Adipose tissue (tissue), 3 donors: ENCODE measurements around the gene XRCC4. TPM values are rescaled to one million over a fixed set of nuclear protein-coding genes. Genes with fewer than 3 reads are reported as not detected.
"Not testable (repeated sequence)": the region's sequence is repeated elsewhere in the genome, so short reads cannot be mapped to it uniquely, and the experiment has no call there.

Experiments
- H3K27ac ChIP-seq: one replicate; pipeline ENCODE4 v1.5.1; 2013; ENCODE audit warnings: low read depth, low read length
- WGBS, 3 donors: extraction: QIAGEN DNeasy Blood & Tissue Kit; methylation state at CpG; one replicate each; pipeline ENCODE4 v1.1.7; 2013; 5-methylcytosine and 5-hydroxymethylcytosine counted together
- polyA plus RNA-seq, 3 donors: library from polyadenylated mRNA; stranded (reverse); fragments of 200-250 nt; gene quantifications; one replicate each; pipeline ENCODE4 v1.2.3, GENCODE V29; 2013
- donor health status: healthy with polysubstance abuse.
- donor health status: Bipolar disorder and iron deficiency.
- donor health status: healthy.

The XRCC4 gene
- polyA plus RNA-seq, 3 donors: 2.7 to 6.9 (median 5.5) TPM

DNA sequence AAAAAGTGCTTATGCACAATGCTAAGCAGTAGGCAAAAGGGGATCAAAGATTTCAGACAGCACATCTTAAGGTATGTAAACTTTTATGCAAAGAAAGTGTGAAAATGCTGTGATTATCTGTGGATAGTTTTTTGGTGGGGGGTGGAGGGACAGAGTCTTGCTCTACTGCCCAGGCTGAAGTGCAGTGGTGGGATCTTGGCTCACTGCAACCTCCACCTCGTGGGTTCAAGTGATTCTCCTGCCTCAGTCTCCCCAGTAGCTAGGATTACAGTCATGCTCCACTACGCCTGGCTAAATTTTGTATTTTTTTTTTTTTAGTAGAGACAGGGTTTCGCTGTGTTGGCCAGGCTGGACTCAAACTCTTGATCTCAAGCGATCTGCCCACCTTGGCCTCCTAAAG, 10.0 kb upstream of the XRCC4 start:
- WGBS, 3 donors: 96 to 97% (median 97%) methylated on average over 4 of the region's 4 CpGs
- not testable (repeated sequence) for H3K27ac ChIP-seq

DNA sequence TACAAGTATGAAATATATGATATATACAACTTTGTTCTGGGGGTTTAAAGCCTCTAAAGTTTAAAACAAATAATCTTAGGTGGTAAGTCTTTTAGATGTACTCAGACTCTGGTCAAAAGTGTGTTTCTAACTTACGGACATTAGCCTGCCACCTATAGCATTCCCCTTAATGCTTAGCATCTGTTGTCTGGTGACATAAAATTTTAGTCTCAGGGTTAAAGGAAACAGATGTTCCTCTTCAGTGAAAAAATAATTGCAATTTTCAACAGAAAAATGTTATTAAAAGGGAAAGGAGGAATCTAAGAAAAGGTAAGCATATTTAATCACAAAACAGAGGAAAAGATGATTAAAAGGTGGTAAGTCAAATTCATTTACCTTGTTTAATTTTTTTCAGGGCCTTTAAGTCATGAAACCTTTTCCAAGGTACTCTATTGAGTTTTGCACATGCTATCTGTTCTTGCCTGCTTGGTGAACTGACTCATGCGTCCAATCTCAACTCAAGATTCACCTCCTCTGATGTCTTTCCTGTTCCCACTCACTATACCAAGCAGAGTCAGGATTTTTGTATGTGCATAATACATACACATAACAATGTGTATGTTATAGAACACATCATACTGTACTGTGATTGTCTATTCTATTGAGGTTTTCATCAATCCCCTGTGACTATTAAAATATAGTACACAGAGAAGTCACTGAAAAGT, 8.1 kb upstream of the XRCC4 start:
- WGBS, 3 donors: 86 to 88% (median 86%) methylated on average over 2 of the region's 2 CpGs
- H3K27ac ChIP-seq: no peak overlapping the region

DNA sequence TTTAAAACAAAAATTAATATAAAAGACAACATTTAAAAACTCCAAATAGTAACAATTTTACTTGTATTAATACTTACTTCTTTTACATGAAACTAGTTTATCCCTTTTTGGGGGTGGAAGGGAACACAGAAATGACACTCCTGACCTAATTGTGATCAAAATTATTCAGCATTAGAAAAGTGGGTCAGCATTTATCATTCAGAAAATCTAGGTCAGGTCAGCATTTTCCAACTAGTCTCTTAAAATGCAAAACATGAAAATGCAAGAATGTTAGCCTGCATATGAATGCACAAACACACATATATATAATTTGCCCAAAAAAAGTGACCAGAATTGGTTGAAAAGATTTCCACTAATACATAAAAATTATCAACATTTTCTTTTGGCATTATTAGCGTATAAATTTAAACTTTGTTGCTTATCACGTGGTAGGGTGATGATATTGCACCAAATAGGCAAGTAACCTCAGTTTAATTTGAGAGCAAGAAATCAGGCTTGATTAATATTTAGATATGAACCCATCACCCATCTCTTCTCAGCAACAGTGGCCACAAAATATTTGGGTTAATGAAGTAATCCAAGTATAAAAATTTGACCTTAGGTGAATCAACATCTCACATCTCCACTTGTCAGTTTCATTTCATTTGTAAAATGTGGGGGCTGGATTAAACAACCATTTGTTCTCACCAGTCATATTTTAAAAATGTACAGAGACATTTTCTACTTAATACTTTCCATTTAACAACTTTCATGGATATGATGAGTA, 5.9 kb upstream of the XRCC4 start:
- WGBS, 3 donors: 79 to 87% (median 86%) methylated on average over 2 of the region's 2 CpGs

DNA sequence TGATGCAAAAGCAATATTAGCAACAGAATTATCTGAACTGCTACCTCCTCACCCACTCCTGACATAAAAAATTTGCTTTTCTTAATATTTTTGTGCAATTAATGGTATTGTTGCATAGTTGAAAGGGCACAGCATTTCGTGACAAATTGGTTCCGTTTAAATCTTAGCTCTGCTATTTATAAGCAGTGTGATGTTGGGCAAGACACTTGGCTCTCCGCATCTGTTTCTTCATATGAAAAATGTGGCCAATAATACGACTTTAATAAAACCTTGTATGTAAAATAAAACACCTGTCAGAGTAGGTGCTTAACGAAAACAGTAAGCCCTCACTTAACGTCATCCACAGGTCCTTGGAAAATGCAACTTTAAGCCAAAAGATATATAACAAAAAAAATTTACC, 4.4 kb upstream of the XRCC4 start:
- 69 to 75% (median 70%) methylated on average over 6 of the region's 6 CpGs for WGBS, 3 donors
- H3K27ac ChIP-seq: no peak overlapping the region

More for the DNA sequence above, 5.9 kb upstream of the XRCC4 start:
- H3K27ac ChIP-seq: no peak overlapping the region

DNA sequence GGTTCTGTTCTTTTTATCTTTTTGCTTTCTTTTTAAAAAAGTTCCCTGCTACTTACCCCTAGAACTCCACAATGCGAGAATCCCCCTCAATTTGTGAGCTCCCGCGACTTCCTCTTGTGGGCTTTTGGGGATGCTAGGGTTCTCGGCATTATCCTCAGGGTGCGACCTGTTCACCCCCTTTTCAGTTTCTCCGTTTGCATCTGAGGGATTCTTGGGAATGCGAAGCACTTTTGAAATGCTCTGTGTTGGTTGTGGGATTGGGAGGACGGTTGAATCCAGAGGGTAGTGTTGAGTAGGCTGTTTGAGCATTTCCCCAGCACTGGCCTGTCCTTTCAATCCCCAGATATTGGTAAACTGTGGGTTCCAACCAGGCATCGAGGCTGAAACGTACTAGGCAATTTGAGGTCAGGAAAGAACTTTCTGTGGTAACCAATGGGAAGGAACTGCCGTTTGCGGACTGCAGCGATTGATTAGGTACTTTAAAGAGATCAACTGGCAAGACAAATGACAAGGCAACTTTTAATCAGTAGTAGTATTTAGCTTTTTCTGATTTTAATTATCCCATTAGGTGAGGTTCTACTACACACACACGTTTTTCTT, 415 bp downstream of the XRCC4 start:
- 3 to 4% (median 4%) methylated on average over 14 of the region's 14 CpGs for WGBS, 3 donors
- no peak overlapping the region for H3K27ac ChIP-seq

DNA sequence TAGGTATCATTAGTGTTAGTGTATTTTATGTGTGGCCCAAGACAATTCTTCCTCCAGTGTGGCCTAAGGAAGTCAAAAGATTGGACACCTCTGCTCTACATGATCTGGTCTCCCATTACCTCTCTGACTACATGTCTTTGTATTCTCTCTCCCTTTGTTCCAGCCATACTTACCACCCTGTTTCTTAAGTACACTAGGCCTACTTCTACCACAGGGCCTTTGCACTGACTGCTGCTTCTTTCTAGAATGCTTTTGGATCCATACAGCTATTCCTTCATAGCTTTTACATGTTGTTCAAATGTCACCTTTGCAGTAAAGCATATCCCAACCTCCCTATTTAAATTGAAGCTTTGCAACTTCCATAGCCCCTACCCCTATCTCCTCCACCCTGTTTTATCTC, 5.4 kb downstream of the XRCC4 start:
- no peak overlapping the region for H3K27ac ChIP-seq

DNA sequence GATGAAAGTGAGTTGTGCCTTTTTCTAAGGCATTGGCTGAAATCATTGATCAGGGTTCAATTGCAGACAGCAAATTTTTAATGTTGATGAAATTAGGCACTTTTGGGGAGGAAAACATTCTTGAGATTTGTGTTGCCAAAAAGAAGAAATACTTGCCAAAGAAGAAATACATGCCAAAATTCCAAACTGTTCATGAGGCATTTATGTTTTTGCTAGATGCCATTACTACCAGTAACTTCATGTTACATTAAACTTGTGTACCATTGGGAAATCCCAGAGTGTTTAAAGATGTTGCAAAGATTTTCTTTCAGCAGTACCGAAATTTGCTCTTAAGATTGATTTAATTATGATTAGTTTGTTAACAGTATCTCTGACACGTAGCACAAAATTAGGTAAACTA, 7.0 kb downstream of the XRCC4 start:
- no peak overlapping the region for H3K27ac ChIP-seq
- 44 to 87% (median 85%) methylated on average over 2 of the region's 2 CpGs for WGBS, 3 donors

DNA sequence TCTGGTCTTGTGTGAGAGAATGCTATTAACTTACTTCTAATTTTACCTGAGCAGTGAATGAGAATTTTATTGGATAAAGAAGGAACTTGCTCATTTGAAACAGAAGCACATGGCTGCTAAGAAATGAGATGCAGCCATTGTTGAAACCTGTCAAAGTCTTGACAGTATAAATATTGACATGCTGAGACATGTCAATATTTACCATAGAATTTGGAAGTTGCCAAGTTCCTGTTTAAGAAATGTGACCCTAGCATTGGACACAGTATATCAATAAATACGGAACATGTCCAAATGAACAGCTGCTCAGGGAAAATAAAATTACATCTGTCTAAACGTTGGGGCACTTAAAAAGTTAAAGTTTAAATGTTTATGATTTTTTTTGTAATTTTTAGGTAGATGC, 7.8 kb downstream of the XRCC4 start:
- no peak overlapping the region for H3K27ac ChIP-seq
- 39 to 84% (median 81%) methylated on average over 2 of the region's 2 CpGs for WGBS, 3 donors

DNA sequence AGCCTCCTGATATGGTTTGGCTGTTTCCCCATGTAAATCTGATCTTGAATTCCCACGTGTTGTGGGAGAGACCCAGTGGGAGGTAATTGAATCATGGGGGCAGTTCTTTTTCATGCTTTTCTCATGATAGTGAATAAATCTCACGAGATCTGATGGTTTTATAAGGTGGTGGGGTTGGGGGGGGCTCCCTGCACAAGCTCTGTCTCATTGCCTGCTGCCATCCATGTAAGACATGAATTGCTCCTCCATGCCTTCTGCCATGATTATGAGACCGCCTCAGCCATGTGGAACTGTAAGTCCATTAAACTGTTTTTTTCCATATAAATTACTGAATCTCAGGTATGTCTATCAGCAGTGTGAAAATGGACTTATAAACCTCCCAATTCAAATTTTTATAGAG, 12.8 kb downstream of the XRCC4 start:
- WGBS, 3 donors: 96 to 98% (median 97%) methylated on average over 3 of the region's 3 CpGs
- no peak overlapping the region for H3K27ac ChIP-seq

DNA sequence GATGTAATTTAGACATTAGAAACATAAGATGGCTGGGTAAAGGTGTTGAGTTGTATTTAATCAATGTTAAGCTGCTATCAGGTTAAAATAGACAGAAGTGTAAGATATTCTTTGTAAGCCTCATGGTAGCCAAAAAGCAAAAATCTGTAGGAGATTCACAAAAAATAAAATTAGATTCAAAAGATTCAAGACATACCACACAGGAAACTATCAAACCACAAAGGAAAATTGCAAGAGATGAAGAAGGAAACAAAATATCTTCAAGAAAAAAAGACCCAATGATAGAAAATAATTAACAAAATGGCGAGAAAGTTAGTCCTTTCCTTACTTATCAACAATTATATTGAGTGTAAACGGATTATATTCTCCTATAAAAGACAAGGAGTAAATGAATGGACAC, 15.3 kb downstream of the XRCC4 start:
- 86 to 94% (median 91%) methylated on average over 2 of the region's 2 CpGs for WGBS, 3 donors
- no peak overlapping the region for H3K27ac ChIP-seq

DNA sequence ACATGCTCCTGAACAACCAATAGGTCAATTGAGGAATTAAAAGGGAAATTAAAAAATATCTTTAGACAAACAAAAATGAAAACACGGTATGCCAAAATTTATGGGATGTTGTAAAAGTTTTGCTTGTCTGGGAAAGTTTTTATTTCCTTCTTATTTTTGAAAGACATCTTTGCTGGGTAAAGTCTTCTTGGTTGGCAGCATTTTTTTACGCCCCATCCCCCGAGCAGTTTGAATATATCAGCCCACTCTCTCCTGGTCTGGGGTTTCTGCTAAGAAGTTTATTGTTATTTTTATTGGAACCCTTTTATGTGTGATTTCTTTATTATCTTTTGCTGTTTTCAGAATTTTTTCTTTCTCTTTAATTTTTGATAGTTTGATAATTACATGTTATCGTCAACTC, 16.3 kb downstream of the XRCC4 start:
- H3K27ac ChIP-seq: no peak overlapping the region
- 97 to 100% (median 98%) methylated on average over 4 of the region's 4 CpGs for WGBS, 3 donors

DNA sequence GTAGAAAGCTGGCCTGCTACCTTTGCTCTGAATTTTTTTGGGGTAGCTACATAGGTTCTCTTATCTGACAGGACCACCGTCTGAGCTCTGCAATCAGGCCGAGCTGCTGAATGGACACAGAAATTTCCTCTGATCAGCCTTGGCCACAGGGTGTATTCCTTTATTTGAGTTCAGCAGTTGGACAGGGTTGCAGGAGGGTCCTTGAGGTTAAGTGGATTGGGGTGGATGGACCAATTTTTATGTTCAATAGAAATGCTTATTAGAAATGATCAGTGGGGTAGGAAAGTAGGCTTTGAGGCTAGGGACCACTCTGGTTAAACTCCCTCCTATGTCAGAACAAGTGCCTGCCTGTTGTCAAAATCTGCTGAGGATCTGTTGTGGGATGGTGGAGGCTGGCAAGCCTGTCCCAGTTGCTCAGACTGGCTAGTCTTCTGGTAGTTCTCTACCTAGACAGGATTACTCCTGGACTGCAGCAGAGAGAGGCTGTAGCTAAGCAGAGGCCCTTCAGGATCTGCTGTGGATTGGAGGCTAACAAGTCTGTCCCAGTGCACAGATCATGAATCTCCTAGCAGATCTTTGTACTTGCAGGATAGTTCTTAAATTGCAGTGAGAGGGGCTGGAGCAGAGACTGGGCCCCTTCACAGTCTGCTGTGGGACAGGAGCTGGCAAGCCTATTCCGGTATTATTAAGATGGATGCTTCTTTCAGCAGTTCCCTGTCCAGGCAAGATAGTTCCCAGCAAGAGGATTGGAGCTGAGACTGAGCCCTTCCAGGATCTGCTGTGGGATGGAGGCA, 18.0 kb downstream of the XRCC4 start:
- H3K27ac ChIP-seq: no peak overlapping the region
- WGBS, 3 donors: 90 to 96% (median 95%) methylated on average over 3 of the region's 3 CpGs

DNA sequence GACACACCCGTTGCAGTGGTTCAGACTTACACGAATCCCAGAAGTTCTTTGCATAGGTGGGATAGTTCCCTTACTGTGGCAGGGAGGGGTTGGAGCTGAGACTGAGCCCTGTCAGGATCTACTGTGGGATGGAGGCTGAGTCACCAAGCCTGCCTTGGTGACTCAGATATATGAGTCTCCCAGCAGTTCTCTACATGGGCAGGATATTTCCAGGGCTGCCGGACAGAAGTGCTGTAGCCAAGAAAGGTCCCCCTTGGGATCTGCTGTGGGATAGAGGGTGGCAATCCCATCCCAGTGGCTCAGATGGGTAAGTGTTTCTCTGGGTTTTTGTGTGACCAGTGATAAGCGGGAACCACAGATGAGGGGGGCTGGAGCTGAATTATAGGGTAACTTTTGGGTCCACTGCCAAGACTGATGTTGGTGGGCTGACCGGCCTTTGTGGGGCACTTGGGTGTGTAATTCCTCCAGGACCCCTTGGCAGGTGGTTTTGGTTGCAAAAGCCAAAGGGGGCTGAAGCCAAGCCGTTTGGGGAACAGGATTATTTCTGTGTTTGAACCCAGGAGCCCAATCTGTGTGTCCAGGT, 18.7 kb downstream of the XRCC4 start:
- no peak overlapping the region for H3K27ac ChIP-seq
- 74 to 85% (median 76%) methylated on average over 6 of the region's 6 CpGs for WGBS, 3 donors

DNA sequence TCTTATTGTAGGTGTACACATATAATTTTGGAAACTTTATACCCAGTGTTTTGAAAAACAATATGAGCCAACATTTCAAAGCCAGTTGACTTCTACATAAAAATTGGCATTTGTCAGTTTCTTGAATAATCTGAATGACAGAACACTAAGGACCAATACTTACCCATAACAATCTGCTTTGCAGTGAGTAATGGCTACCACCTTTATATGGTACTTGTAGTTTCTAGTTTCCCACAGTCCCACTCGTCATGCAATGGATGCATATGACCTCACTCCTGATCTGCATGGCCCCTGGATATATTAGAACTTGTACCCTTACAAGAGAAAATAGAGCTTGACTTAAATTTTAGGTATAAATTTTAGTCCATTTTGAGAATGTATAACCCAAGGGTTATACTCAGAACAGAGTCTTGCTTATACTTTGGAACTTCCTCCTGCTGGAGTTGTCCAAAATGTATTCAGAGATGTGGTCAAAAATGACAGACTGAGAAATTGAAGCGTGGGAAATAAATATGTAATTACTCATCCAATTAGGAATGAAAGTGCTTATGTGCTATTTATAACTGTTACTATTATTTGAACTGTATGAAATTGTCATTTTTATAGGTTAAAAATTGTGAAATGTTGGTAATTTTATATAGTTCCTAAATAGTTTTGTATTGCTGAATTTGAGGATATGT, 19.5 kb downstream of the XRCC4 start:
- WGBS, 3 donors: 91 to 93% (median 92%) methylated on average over 2 of the region's 2 CpGs
- no peak overlapping the region for H3K27ac ChIP-seq

DNA sequence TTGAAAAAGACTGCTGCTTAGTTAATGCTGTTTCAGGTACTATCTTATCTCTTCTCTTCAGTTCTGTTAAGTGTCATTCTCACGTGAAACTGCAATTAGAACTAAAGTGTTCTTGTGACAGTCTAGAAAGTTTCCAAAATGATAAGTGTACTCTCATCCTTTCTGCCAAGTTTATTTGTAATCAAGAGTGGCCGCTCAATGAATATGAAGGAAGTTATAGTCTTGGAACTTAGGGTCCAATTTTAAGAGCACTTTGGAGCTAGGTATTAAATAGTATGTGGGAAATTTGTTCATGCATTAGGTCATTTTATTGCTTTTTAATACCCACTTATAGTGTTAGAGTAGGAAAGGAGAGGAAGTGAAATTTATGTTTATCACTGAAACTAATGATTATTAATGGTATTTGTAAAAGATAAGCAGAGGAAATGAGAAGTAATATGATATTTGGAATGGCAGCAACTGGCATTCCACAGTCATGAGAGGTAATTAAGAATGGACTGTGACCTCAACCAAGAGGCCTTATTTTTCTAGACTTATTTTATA, 20.4 kb downstream of the XRCC4 start:
- no peak overlapping the region for H3K27ac ChIP-seq
- WGBS, 3 donors: 53 to 76% (median 76%) methylated on average over 2 of the region's 2 CpGs

DNA sequence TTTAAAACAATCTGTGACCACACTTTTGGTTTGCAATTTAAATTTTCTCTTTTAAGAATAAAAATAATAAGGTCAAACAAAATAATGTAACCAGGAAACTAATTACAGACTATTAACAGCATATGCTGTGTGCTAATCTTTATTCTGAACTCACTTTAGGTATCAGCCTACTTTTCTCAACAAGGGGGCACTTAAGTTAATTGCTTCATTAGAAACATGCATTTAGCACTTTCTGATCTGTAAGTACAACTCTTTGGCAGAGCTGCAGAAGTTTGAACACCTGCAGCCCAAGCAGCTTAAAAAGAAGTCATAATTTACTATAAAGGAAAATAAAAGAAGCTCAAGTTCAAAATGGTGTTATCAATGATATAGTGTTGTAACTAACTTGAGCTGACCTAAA, 21.7 kb downstream of the XRCC4 start:
- no peak overlapping the region for H3K27ac ChIP-seq

DNA sequence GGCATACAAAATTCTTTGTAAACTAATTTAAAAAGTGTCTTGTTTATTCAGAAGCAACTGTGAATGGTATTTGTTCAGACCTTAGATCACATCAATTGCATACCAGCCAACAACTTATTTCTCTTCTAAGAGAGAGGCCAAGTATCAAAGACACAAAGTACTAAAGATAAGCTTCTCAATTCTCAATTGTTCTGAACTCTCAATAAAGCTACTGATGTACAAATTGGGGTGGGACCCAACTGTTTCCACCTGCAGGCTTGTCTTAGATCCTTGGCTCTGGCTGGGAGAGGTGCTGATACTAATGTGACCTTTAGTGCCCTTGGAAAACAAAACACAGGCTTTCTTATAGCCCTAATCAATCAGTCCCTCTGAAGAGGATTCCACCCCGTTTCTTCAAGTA, 22.1 kb downstream of the XRCC4 start:
- no peak overlapping the region for H3K27ac ChIP-seq
- WGBS, 3 donors: 72 to 79% (median 78%) methylated on average over 1 of the region's 1 CpG

DNA sequence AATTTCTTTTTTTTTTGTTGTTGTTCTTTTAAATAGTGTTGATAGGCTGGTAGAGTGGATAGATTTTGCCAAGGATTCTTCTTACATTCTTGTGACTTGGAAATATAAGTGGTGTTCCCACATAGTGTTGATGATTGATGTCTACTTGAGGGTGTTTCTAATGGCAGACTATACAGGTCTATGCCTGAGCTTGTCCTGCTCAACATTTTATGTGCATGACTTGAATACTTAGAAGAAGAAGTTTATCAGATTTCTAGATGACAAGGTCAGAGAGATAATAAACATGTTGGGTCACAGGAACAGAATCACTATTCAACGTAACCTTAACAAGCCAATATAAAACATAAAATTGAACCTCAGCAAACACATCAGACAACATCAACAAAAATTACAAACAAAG, 24.2 kb downstream of the XRCC4 start:
- 91 to 100% (median 96%) methylated on average over 1 of the region's 1 CpG for WGBS, 3 donors
- no peak overlapping the region for H3K27ac ChIP-seq
